Measurements from ENCODE around the gene ZNF496.
"Not testable (repeated sequence)": the region's sequence is repeated elsewhere in the genome, so short reads cannot be mapped to it uniquely, and the experiment has no call there.

Gene ZNF496

DNA sequence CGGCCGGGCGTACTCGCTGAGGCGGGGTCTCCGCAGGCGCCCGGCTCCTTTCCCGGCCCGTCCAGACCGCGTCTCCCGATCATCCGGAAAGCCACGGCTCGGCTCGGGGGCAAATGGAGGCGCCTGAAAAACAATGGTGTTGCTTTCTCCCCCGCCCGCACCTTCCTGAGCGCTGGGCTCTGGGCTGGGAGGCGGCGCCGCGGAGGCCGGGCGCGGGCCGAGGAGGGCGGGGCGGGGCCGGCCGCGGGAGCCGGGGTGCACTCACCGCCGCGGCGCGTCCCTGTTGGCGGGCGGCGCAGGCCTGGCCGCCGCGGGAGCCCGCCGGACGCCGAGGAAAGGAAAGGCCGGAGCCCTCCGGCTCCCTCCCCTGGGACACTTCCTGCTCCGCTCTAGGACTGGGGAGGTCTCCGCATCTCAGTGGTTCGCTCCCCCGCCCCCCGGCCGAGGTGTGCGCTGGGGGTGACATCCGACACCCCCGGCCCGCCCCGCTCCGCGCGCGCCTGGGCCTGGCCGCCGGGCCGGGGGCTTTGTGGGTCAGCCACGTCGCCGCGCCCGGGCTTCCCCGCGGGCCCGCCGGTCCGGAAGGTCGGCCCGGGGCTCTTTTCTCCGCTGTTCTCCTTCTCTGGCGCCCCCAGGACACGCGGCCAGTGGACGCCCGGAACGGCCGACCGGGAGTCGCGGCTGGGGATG lies at the start of gene ZNF496:
TSS of gene ZNF496 (minus strand) at position 343 of the 690 bp plus-strand sequence. CDS start 2,289 bp downstream, outside the sequence.
- peak; percentile 64 to 65 for DNase-seq

DNA sequence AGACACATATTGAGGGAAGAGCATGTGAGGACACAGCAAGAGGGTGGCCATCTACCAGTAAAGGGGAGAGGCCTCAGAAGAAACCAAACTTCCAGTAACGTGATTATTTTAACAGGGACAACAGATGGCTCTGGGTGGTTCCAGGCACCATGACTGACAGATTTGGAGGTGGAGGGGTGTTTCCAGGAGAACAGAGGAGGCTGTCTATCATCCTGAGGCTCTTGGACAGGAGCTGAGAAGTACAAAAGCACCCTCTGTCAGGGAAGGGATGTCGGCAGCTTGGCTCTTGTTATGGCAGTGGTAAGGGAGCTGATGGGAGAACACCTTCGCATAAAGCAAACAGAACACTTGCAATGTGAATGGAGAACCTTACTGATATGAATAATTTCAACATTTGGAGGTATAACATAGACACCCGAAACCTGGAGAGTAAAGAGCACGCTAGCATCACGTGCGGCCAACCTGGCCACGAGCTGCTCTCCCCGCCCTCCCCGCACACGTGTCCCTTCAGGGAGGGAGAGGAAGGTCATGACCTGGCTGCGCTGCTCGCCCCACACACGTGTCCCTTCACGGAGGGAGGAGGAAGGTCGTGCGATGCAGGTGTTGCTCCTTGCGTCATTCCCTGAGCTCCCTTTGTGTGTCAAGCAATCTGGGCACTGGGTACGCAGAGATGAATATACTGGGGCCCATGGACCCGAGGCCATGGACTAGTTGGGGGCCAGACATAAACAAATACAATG lies 46.8 kb upstream of the ZNF496 start:
- DNase-seq: no peak

DNA sequence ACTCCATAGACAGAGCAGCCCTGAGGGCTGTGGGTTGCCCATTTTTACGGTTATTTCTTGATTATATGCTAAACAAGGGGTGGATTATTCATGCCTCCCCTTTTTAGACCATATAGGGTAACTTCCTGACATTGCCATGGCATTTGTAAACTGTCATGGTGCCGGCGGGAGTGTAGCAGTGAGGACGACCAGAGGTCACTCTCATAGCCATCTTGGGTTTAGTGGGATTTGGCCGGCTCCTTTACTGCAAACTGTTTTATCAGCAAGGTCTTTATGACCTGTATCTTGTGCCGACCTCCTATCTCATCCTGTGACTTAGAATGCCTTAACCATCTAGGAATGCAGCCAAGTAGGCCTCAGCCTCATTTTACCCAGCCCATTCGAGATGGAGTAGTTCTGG lies 46.0 kb upstream of the ZNF496 start:
- DNase-seq: not testable (repeated sequence)

DNA sequence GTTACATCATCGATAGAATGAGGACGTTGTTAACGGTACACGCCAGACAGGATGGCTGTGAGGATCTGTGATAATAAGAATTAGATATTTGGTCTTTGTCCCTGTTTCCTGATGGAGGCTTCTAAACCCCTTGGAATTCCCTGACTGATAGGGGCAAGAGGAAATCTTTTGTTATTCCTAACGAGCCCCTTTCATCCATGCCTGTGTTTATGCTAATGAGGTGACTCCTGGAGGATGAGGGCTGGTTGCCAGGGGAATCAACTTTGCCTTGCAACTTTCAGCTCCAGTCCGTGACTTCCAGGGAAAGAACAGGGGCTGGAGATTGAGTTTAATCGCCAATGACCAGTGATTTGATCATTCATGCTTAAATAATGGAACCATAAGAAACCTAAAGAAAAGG lies 45.0 kb upstream of the ZNF496 start:
- no peak for DNase-seq

DNA sequence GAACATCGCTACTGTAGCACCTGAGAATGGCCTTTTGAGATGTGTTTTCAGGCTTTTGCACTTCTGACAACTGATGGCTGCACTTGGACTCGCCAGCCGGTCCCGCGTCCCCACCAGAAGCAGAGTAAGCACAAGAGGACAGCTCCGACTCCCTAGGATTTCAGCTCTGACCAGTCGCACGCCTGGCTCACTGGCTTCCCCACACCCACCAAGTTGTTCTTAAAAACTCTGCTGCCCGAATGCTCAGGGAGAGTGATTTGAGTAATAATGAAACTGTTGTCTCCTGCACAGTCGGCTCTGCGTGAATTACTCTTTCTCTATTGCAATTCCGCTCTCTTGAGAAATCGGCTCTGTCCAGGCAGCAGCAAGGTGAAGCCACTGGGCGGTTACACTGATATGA lies 44.1 kb upstream of the ZNF496 start:
- DNase-seq: no peak

DNA sequence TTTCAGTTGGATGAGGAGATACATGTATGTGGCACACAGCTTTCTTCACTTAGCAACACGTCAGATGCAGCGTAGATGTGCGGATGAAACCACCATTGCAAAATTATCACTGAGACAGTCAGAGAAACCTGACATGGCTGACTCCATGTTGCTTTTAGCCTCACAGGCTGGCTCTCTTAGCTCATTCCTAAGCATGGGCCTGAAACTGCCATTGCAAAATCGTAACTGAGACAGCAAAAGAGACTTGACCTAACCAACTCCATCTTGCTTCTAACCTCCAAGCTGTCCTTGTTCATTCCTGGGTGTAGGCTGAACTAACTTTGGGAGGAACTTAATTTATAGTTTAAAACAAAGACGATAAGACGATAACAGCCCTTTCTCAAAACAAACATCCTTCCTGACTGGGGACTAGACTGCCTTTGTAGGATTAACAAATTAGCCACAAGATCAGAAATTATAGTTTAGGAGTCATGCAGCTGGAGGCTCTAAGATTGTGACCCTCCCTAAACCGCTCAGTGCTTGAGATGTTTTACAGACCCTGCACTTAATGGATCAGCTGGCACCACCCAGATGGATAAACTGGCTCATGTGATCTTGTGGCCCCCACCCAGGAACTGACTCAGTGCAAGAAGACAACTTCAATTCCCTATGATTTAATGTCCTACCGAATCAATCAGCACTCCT lies 43.1 kb upstream of the ZNF496 start:
- DNase-seq: not testable (repeated sequence)

DNA sequence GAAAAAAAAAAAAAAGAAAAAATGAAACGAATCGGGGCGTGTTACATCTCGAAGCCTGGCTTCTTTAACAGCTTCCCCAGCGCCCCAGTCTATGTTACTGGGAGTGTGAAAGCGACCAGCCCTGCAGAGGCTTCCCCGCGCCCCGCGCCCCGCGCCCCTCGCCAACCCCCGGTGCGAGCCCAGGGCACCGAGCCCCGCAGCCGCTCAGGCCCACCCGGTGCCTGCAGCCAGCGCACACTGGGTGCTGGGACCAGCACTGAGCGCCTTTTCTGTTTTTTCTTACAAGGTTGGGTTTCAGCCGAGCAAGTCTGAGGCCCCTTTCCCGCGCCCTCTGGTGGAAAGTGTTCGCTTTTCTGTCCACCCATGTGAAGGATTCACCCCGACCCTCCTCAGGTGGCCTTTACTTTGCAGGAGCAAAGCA lies 42.1 kb upstream of the ZNF496 start:
- DNase-seq: peak; percentile 56 to 59

DNA sequence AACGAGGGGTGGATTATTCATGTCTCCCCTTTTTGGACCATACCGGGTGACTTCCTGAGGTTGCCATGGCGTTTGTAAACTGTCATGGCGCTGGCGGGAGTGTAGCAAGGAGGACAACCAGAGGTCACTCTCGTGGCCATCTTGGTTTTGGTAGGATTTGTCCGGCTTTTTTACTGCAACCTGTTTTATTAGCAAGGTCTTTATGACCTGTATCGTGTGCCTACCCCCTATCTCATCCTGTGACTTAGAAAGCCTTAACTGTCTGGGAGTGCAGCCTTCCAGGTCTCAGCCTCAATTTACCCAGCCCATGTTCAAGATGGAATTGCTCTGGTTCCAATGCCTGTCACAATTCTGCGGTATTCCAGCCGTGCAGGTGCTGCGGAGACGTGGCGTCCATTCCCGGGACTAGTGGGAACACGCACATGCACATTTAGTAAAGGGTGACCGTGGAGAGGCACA lies 40.2 kb upstream of the ZNF496 start:
- DNase-seq: no peak

DNA sequence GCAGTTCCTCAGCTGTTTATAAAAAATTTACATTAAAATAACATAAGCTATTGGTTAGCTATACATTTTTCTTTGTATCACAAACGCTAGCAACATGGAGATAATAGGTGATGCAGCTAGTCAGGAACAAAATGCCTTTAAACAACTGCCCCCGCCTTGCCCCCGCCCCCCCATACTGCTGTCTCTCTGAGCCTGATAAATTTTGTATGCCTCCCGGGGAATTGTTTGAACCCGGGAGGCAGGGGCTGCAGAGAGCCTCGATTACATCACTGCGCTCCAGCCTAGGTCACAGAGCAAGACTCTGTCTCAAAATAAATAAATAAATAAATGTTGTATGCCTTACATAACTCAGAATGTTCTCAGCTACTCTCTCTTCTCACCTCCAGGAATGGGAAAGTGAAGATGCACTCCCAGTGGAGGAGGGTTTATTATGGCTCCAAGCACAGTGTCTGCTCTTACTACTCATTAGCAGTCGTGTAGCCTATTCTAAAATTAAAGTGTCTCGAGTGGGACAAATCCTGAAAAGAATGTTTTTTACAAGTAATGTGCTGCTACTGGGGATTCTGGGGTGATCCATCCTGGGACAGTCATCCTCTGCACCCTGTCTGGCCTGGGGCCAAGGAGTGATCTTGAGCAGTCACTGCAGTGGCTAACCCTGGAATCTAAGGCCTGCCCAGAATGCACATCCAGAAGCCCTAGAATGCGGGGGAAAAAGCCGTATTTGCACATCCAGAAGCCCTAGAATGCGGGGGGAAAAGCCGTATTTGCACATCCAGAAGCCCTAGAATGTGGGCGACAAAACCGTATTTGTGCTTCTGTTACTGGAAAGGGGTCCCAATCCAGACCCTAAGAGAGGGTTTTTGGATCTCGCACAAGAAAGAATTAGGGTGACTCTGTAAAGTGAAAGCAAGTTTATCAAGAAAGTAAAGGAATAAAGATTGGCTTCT lies 39.4 kb upstream of the ZNF496 start:
- no peak for DNase-seq

DNA sequence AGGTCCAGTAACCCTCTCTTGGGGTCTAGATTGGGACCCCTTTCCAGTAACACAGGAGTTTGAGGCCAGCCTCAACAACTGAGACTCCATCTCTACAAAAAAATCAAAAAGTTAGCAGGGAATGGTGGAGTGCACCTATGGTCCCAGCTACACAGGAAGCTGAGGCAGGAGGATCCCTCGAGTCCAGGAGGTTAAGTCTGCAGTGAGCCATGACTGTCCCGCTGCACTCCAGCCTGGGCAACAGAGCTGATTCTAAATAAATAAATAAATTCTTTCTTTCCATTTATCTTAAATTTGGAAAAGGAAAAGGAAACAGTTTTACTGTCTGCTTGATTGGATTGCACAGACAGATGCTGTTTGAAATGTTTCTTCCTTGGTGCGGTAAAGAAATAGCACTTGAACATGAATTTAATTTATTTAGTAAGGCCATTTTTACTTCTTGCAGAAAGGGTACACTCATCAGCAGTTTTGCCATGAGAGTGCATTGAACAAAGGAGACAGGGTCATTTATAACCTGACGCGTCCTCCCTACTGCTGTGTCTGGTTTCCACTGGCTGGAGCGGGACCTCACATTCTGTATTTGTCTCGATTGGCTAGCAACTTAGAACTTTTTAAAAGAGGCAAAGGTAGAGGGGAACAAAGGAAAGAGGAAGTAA lies 37.0 kb upstream of the ZNF496 start:
- DNase-seq: no peak

DNA sequence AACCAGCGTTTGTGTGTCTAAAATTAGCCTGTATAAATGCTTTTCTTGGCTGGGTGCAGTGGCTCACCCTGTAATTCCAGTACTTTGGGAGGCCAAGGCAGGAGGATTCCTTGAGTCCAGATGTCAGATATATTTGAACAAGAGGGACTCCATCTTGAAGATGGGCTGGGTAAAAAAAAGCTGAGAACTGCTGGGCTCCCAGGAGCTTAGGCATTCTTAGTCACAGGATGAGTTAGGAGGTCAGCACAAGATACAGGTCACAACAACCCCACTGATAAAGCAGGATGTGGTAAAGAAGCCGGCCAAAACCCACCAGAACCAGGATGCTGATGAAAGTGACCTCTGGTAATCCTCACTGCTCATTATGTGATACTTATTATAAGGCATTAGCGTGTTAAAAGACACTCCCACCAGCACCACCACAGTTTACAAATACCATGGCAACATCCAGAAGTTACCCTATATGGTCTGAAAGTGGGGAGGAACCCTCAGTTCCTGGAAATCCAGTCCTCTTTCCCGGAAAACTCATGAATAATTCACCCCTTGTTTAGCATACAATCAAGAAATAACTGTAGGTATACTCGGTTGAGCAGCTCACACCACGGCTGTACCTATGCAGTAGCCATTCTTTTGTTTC lies 36.2 kb upstream of the ZNF496 start:
- no peak for DNase-seq

DNA sequence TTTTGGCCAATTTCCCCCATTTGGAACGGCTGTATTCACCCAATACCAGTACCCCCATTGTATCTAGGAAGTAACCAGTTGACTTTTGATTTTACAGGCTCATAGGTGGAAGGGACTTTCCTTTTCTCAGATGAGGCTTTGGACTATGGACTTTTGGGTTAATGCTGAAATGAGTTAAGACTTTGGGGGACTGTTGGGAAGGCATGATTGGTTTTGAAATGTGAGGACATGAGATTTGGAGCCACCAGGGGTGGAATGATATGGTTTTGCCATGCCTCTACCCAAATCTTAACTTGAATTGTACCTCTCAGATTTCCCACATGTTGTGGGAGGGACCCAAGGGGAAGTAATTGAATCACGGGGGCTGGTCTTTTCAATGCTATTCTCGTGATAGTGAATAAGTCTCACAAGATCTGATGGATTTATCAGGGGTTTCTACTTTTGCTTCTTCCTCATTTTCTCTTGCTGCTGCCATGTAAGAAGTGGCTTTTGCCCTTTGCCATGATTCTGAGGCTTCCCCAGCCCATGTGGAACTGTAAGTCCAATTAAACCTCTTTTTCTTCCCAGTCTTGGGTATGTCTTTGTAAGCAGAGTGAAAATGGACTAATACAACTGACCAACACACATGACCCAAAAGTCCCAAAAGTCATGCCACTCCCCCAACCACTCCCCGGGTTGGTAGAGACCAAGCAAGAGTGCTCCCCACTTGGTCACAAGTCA lies 35.4 kb upstream of the ZNF496 start:
- DNase-seq: no peak

DNA sequence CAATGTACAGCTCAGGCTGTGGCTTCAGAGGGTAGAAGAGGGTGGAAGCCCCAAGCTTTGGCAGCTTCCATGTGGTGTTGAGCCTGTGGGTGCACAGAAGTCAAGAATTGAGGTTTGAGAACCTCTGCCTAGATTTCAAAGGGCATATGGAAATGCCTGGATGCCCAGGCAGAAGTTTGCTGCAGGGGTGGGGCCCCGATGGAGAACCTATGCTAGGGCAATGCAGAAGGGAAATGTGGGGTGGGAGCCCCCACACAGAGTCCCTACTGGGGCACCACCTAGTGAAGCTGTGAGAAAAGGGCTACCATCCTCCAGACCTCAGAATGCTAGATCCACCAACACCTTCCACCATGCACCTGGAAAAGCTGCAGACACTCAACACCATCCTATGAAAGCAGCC lies 34.7 kb upstream of the ZNF496 start:
- DNase-seq: not testable (repeated sequence)

DNA sequence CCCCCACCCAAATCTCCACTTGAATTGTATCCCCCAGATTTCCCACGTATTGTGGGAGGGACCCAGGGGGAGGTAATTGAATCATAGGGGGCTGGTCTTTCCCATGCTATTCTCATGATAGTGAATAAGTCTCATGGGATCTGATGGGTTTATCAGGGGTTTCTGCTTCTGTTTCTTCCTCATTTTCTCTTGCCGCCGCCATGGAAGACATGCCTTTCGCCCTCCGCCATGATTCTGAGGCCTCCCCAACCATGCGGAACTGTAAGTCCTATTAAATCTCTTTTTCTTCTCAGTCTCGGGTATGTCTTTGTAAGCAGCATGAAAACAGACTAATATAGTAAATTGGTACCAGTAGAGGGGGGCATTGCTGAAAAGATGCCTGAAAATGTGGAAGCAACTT lies 33.4 kb upstream of the ZNF496 start:
- DNase-seq: no peak

DNA sequence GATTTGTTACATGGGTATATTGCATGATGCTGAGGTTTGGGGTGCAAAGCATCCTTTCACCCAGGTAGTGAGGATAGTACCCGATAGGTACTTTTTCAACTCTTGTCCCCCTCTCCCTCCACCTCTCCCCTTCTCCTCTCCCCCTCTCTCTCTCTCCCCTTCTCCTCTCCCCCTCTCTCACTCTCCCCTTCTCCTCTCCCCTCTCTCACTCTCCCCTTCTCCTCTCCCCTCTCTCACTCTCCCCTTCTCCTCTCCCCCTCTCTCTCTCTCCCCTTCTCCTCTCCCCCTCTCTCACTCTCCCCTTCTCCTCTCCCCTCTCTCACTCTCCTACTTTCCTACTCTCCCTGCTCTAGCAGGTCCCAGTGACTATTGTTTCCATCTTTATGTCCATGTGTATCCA lies 31.3 kb upstream of the ZNF496 start:
- DNase-seq: not testable (repeated sequence)

DNA sequence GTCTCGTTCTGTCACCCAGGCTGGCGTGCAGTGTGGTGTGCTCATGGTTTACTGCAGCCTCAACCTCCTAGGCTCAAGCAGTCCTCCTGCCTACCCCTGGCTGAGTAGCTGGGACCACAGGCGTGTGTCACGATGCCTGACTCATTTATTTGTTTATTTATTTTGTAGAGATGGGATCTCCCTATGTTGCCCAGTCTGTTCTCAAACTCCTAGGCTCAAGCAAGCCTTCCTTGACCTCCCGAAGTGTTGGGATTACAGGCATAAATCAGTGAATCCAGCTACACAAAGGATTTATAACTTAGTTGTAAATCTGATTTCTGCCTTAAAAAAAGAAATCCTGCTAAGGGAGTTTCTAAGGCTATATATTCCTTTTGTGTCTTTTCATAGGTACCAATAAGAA lies 30.5 kb upstream of the ZNF496 start:
- DNase-seq: no peak

DNA sequence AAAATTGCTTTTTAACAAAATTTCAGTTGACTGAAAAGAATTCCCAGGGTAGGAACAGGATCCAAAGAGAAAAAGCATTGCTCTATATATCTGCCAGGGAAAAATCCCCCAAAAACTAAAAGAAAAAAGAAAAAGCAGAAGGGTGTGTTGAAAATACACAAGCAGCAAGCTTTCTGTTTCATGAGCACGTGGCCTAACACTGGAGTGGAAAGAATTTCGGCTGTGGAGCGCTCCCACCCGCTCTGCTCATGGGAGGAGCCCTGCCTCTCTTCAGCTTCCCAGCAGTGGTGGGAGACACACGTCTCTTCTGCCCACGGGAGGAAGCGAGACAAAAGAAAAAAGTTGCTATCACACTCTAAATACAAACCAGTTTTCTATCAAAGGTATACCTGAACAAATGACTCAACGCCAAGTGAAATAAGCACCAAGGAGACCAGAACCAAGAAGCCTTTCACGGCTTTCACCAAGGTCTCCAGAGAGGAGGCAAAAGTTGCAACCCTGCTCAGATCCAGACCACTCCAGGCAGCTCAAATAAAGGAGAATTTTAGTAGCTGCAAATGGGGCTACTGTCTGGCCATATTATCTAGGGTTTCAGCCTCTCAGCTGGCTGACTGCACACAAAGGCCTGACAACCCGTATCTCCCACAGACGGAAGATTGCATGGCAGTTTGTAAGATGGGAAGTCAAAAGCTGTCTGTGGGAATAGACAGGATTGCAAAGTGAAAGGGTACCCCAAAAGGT lies 29.5 kb upstream of the ZNF496 start:
- no peak for DNase-seq

DNA sequence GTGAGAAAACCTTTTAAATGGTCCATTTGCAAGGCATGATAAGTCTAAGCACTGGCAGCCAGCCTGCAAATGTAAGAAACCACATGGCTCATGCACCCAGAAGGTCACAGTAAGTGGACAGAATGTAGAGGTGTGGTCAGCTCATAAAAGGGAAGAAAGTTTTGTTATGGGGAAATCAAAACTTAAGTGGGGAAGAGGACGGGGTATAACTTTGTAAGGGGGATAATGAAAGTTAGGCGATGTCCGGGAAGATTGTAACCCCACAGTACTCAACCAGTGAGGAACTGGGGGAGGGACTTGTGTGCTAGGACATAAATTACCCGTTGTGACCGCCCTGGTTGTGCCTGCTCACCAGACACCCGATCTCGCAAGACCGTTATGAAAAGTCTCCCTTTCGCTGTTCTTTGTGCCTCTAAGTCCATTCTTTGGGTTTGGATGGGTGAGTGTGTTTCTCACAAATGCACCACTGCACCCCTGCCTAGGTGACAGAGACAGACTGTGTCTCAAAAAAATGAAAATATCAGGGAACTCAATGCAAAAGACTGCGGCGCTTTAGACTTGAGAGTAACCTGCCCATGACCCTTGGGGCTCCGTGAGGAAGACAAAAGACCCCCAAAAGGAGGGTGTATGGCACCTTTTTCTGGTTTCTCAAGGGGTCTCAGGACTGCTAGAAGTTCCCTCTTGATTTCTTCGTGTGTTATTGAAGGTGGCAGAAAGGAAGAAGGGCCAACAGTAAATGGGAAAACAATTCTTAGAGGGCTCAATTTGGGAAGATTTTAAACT lies 28.6 kb upstream of the ZNF496 start:
- peak; percentile 1 to 39 for DNase-seq

DNA sequence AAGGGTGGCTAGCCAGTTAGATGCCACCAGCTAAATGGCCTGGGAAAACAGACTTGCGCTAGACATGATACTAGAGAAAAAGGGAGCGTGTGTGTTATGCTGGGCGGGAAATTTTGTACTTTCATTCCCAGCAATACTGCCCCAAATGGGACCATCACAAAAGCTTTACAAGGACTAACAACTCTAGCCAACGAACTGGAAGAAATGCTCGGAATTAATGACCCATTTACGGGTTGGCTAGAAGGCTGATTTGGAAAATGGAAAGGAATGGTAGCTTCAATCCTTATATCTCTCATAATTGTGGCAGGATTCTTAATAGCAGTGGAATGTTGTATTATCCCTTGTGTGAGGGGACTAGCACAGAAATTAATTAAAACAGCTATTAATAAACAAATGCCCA lies 27.9 kb upstream of the ZNF496 start:
- DNase-seq: no peak

All from CD4-positive, alpha-beta T cell treated with Interleukin-4 for 1 hour (primary cell).